ENCODE data around the gene ZNF407.

ZNF407 gene

GRCh38 chr18:74573053-74573452 is 24.6 kb upstream of the ZNF407 start:
- ATAC-seq (ENCODE audit: insufficient read depth, low read depth) (no peak), DNase-seq (no peak)
- Histone ChIP-seq H3K4me3 (ENCODE audit: low read depth in 1 of 2, low read length in 2 of 2) (no peak overlapping the region), H4K20me1 (ENCODE audit: insufficient read depth, low read length) (no peaks in the 10 kb centered on the region), H3K27me3 (ENCODE audit: insufficient read depth, low read length, poor library complexity) (peaks cover under 1% of the 10 kb centered on the region), H3K9ac (ENCODE audit: low read depth, low read length) (no peak overlapping the region), H3K4me1 (ENCODE audit: insufficient read depth, low read length) (peaks cover 3% of the 10 kb centered on the region; the same call in 1 of the 2 replicates), H3K79me2 (ENCODE audit: insufficient read depth, low read length) (no peaks in the 10 kb centered on the region), H2AFZ (ENCODE audit: low read depth, low read length) (no peak overlapping the region), H3K27ac (ENCODE audit: low read length) (no peak overlapping the region), H3K9me3 (ENCODE audit: insufficient read depth, low read length, severe bottlenecking) (no peaks in the 10 kb centered on the region), H3K36me3 (ENCODE audit: insufficient read depth, low read length) (no peaks in the 10 kb centered on the region), H3K4me2 (ENCODE audit: insufficient read depth, low read length) (no peak overlapping the region)
- no peak for TF ChIP-seq EZH2 (IDR thresholded peaks at IDR 0.05; ENCODE audit: borderline replicate concordance, low read depth, low read length, severe bottlenecking)
- TF ChIP-seq CTCF (IDR thresholded peaks at IDR 0.05; ENCODE audit: borderline replicate concordance, extremely low read depth, low read length, poor library complexity, severe bottlenecking), result no peak

GRCh38 chr18:74574916-74575315 is 22.8 kb upstream of the ZNF407 start:
- Histone ChIP-seq H2AFZ (ENCODE audit: low read depth, low read length) (no peak overlapping the region), H3K27me3 (ENCODE audit: insufficient read depth, low read length, poor library complexity) (peaks cover 7% of the 10 kb centered on the region), H4K20me1 (ENCODE audit: insufficient read depth, low read length) (no peaks in the 10 kb centered on the region), H3K27ac (ENCODE audit: low read length) (no peak overlapping the region), H3K36me3 (ENCODE audit: insufficient read depth, low read length) (no peaks in the 10 kb centered on the region), H3K9me3 (ENCODE audit: insufficient read depth, low read length, severe bottlenecking) (no peaks in the 10 kb centered on the region), H3K9ac (ENCODE audit: low read depth, low read length) (no peak overlapping the region), H3K4me2 (ENCODE audit: insufficient read depth, low read length) (no peak overlapping the region), H3K4me1 (ENCODE audit: insufficient read depth, low read length) (peaks cover 3% of the 10 kb centered on the region; the same call in 1 of the 2 replicates), H3K4me3 (ENCODE audit: low read depth in 1 of 2, low read length in 2 of 2) (no peak overlapping the region), H3K79me2 (ENCODE audit: insufficient read depth, low read length) (no peaks in the 10 kb centered on the region)
- ATAC-seq (ENCODE audit: insufficient read depth, low read depth) (no peak), DNase-seq (no peak)
- TF ChIP-seq EZH2 (IDR thresholded peaks at IDR 0.05; ENCODE audit: borderline replicate concordance, low read depth, low read length, severe bottlenecking) (no peak), CTCF (IDR thresholded peaks at IDR 0.05; ENCODE audit: borderline replicate concordance, extremely low read depth, low read length, poor library complexity, severe bottlenecking) (no peak)

- Histone ChIP-seq H3K27me3 (ENCODE audit: insufficient read depth, low read length, poor library complexity) (peaks cover 7% of the 10 kb centered on the region), H2AFZ (ENCODE audit: low read depth, low read length) (no peak overlapping the region), H4K20me1 (ENCODE audit: insufficient read depth, low read length) (no peaks in the 10 kb centered on the region), H3K27ac (ENCODE audit: low read length) (no peak overlapping the region), H3K9ac (ENCODE audit: low read depth, low read length) (no peak overlapping the region), H3K79me2 (ENCODE audit: insufficient read depth, low read length) (no peaks in the 10 kb centered on the region), H3K9me3 (ENCODE audit: insufficient read depth, low read length, severe bottlenecking) (no peaks in the 10 kb centered on the region), H3K4me2 (ENCODE audit: insufficient read depth, low read length) (no peak overlapping the region), H3K4me3 (ENCODE audit: low read depth in 1 of 2, low read length in 2 of 2) (no peak overlapping the region), H3K36me3 (ENCODE audit: insufficient read depth, low read length) (no peaks in the 10 kb centered on the region), H3K4me1 (ENCODE audit: insufficient read depth, low read length) (peaks cover 3% of the 10 kb centered on the region; the same call in 1 of the 2 replicates)
- TF ChIP-seq CTCF (IDR thresholded peaks at IDR 0.05; ENCODE audit: borderline replicate concordance, extremely low read depth, low read length, poor library complexity, severe bottlenecking), result no peak
- TF ChIP-seq EZH2 (IDR thresholded peaks at IDR 0.05; ENCODE audit: borderline replicate concordance, low read depth, low read length, severe bottlenecking), result no peak
- no peak for DNase-seq
- no peak for ATAC-seq (ENCODE audit: insufficient read depth, low read depth)
These were observed 20.7 kb upstream of the ZNF407 start for GRCh38 chr18:74577019-74577418.

All from DND-41 (cell line).